ENCODE measurements around the gene RHEBL1. TPM values are rescaled to one million over a fixed set of nuclear protein-coding genes. Genes with fewer than 3 reads are reported as not detected.
"Not testable (repeated sequence)": the region's sequence is repeated elsewhere in the genome, so short reads cannot be mapped to it uniquely, and the experiment has no call there.

RHEBL1 gene
- total and polyA plus RNA-seq, 7 donors, result 0.21 to 1.2 (median 0.77) TPM; not detected in 3

GRCh38 chr12:49070971-49071370 lies 1.2 kb upstream of the RHEBL1 start:
- DNase-seq (no peak), ATAC-seq (no peak)
- intact Hi-C loops (cut with DNase I), result no loop called here
- Histone ChIP-seq H3K9me3 (no peaks in the 10 kb centered on the region), H3K4me1 (peaks cover 10% of the 10 kb centered on the region), H3K4me3 (no peak overlapping the region), H3K36me3 (ENCODE audit: insufficient read depth in 1 of 2, low read depth in 1 of 2) (no peaks in the 10 kb centered on the region), H3K27ac (no peak overlapping the region), H3K27me3 (ENCODE audit: insufficient read depth in 3 of 3, low read length in 2 of 3) (no peaks in the 10 kb centered on the region)
- 90 to 95% (median 93%) methylated on average over 11 of the region's 11 CpGs for WGBS, 3 donors
- no peak for TF ChIP-seq CTCF (IDR thresholded peaks at IDR 0.05)

GRCh38 chr12:49068879-49069506 lies 786 bp downstream of the RHEBL1 start:
- WGBS, 3 donors, result 16 to 20% (median 19%) methylated on average over 21 of the region's 21 CpGs
- Histone ChIP-seq H3K4me1 (peaks cover 14% of the 10 kb centered on the region), H3K27ac (peak overlapping the region; percentile 70), H3K4me3 (peak overlapping the region; percentile 85), H3K9me3 (no peaks in the 10 kb centered on the region), H3K27me3 (ENCODE audit: insufficient read depth in 3 of 3, low read length in 2 of 3) (no peaks in the 10 kb centered on the region), H3K36me3 (ENCODE audit: insufficient read depth in 1 of 2, low read depth in 1 of 2) (no peaks in the 10 kb centered on the region)
- intact Hi-C loops (cut with DNase I), result loop anchor here in 1 of 2 donors (10.0 kb wide), 1 partner anchor 166 kb away; no protein-coding TSS in a partner anchor
- DNase-seq (no peak), ATAC-seq (no peak)
- TF ChIP-seq CTCF (IDR thresholded peaks at IDR 0.05), result no peak

DNA sequence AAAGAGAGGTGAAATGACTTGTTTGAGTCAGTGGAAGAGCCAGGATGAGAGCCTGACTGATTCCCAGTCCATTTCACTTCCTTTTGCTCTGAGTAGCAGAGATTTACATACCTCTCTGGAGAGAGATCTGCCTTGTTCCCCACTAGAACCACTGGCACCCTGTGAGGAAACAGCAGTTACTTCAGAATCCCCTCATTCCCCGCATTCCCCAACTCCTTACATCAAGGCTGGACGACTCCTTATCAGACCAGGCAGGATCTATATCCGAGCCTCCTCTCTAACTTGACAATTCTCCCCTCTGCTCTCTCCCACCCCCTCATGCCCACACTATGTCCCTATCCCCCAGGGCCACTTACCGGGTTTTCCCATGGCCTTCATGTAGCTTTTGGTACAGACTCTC lies 3.7 kb downstream of the RHEBL1 start:
- Histone ChIP-seq H3K27ac (no peak overlapping the region), H3K36me3 (ENCODE audit: insufficient read depth in 1 of 2, low read depth in 1 of 2) (no peaks in the 10 kb centered on the region), H3K9me3 (no peaks in the 10 kb centered on the region), H3K4me1 (peaks cover 14% of the 10 kb centered on the region), H3K27me3 (ENCODE audit: insufficient read depth in 3 of 3, low read length in 2 of 3) (no peaks in the 10 kb centered on the region), H3K4me3 (no peak overlapping the region)
- no peak for ATAC-seq
- no peak for DNase-seq
- intact Hi-C loops (cut with DNase I), result loop anchor here in 1 of 2 donors (10.0 kb wide), 1 partner anchor 169 kb away; no protein-coding TSS in a partner anchor
- no peak for TF ChIP-seq CTCF (IDR thresholded peaks at IDR 0.05)
- WGBS, 3 donors, result 76 to 80% (median 77%) methylated on average over 4 of the region's 4 CpGs

DNA sequence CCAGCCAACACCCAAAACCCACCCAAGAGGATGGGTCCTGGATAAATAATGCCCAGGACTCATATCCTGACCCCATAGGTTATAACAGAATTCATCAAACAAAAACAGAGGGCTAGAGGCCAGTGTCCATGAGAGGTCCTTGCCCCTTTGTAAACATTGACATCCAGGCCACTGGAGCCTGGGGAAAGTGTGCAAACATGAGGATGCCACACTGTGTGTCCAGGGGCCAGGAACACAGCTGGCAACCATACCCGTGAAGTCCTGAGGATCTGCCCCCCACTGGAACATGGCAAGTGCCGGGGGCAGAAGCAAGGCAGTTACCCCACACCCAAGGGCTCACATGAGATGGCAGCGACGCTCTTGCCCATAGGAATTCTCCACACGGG lies 5.0 kb downstream of the RHEBL1 start:
- TF ChIP-seq CTCF (IDR thresholded peaks at IDR 0.05), result no peak
- H3K4me3 ChIP-seq, result no peak overlapping the region
- DNase-seq (no peak), ATAC-seq (no peak)
- no peaks in the 10 kb centered on the region for H3K36me3 ChIP-seq (ENCODE audit: insufficient read depth in 1 of 2, low read depth in 1 of 2)
- no peaks in the 10 kb centered on the region for H3K27me3 ChIP-seq (ENCODE audit: insufficient read depth in 3 of 3, low read length in 2 of 3)
- no peaks in the 10 kb centered on the region for H3K9me3 ChIP-seq
- H3K27ac ChIP-seq, result no peak overlapping the region
- intact Hi-C loops (cut with DNase I), result loop anchor here (2.0 to 10.0 kb wide), 4 partner anchors 33 to 170 kb away; no protein-coding TSS in a partner anchor
- 87 to 91% (median 90%) methylated on average over 5 of the region's 5 CpGs for WGBS, 3 donors
- H3K4me1 ChIP-seq, result peaks cover 8% of the 10 kb centered on the region

DNA sequence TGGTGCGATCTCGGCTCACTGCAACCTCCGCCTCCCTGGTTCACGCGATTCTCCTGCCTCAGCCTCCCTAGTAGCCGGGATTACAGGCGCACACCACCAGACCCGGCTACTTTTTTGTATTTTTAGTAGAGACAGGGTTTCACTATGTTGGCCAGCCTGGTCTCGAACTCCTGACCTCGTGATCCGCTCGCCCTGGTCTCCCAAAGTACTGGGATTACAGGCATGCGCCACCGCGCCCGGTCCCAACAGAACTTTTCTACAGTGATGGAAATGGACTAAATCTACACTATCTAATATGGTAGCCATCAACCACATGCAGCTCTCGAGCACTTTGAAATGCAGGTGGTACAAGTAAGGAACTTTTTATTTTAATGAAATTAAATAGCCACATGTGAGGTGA lies 7.9 kb downstream of the RHEBL1 start:
- DNase-seq; H3K36me3 ChIP-seq (ENCODE audit: insufficient read depth in 1 of 2, low read depth in 1 of 2); H3K27ac ChIP-seq; ATAC-seq; H3K27me3 ChIP-seq (ENCODE audit: insufficient read depth in 3 of 3, low read length in 2 of 3); H3K9me3 ChIP-seq: not testable (repeated sequence)
- Histone ChIP-seq H3K4me3 (peak overlapping the region; percentile 99), H3K4me1 (peaks cover 16% of the 10 kb centered on the region)
- intact Hi-C loops (cut with DNase I), result loop anchor here (5.0 to 10.0 kb wide), 3 partner anchors 35 to 173 kb away; no protein-coding TSS in a partner anchor
- WGBS, 3 donors, result 89 to 94% (median 89%) methylated on average over 17 of the region's 17 CpGs

Data from psoas muscle (tissue), 8 donors.